IMR-90 (cell line): ENCODE results near the gene APLN. TPM values are rescaled to one million over a fixed set of nuclear protein-coding genes. Genes with fewer than 3 reads are reported as not detected.

Experiments
- ATAC-seq: fragments of 200-7000 bp; cut with Tn5 transposase; 2 replicates; pipeline ENCODE4 v1.9.1; 2020; ENCODE audit warnings: low read depth, mild to moderate bottlenecking, moderate library complexity
- BruUV-seq: library from RNA; stranded (reverse); fragments of 400-500 nt; replicated peaks from 2 replicates; lab custom pipeline; 2021; lab: Mats Ljungman, UMichigan
- CTCF ChIA-PET: fragments of 300-600 bp; formaldehyde crosslinking; extraction: SDS; loops from one replicate; lab custom pipeline; 2021; ENCODE audit warnings: antibody characterized with exemption; lab: Yijun Ruan, JAX
- POLR2A ChIA-PET: fragments of 300-600 bp; sonication (Branson Sonifier 250); formaldehyde crosslinking; loops from one replicate; lab custom pipeline; 2022; ENCODE audit warnings: antibody characterized with exemption; ENCODE audit not compliant: unreplicated experiment; lab: Charles Lee
- DNase-seq: peaks from one replicate; pipeline ENCODE4 v3.0.0; 2013
- H2AFZ ChIP-seq: replicated peaks from 2 replicates; pipeline ENCODE3; 2013; ENCODE audit warnings: low read length, mild to moderate bottlenecking; ENCODE audit not compliant: poor library complexity
- H2AK5ac ChIP-seq: 2 replicates; pipeline ENCODE4 v1.6.1; 2013; ENCODE audit warnings: low read depth, low read length, inconsistent platforms
- H2AK9ac ChIP-seq: replicated peaks from 2 replicates; pipeline ENCODE3; 2013; ENCODE audit warnings: mild to moderate bottlenecking, low read depth, low read length, moderate library complexity; ENCODE audit not compliant: poor library complexity
- H2BK120ac ChIP-seq: 2 replicates; pipeline ENCODE4 v1.6.1; 2013; ENCODE audit warnings: low read depth, low read length, inconsistent platforms
- H2BK15ac ChIP-seq: 3 replicates; pipeline ENCODE4 v1.6.1; 2013; ENCODE audit warnings: low read depth, low read length, inconsistent platforms
- H2BK20ac ChIP-seq: 2 replicates; pipeline ENCODE4 v1.6.1; 2013; ENCODE audit warnings: low read depth, mild to moderate bottlenecking, inconsistent platforms, low read length, moderate library complexity
- H2BK5ac ChIP-seq: 2 replicates; pipeline ENCODE4 v1.6.1; 2013; ENCODE audit warnings: mild to moderate bottlenecking, low read depth, low read length, inconsistent platforms; ENCODE audit not compliant: poor library complexity, severe bottlenecking
- H3K14ac ChIP-seq: replicated peaks from 2 replicates; pipeline ENCODE4 v1.6.1; 2013; ENCODE audit warnings: low read depth, low read length, inconsistent platforms
- H3K18ac ChIP-seq: 2 replicates; pipeline ENCODE4 v1.6.1; 2013; ENCODE audit warnings: low read depth, low read length, control low read depth
- H3K23ac ChIP-seq: 2 replicates; pipeline ENCODE4 v1.6.1; 2013; ENCODE audit warnings: low read depth, low read length, inconsistent platforms
- H3K27ac ChIP-seq: 2 replicates; pipeline ENCODE4 v1.5.1; 2013; ENCODE audit warnings: mild to moderate bottlenecking, control low read depth, low read length; ENCODE audit not compliant: insufficient read depth
- H3K27me3 ChIP-seq: 2 replicates; pipeline ENCODE4 v1.6.1; 2013; ENCODE audit warnings: low read length; ENCODE audit not compliant: control insufficient read depth, insufficient read depth
- H3K36me3 ChIP-seq: 2 replicates; pipeline ENCODE4 v1.6.1; 2013; ENCODE audit warnings: low read length, mixed read lengths; ENCODE audit not compliant: control insufficient read depth, insufficient read depth
- H3K4ac ChIP-seq: 2 replicates; pipeline ENCODE4 v1.6.1; 2013; ENCODE audit warnings: low read depth, low read length, inconsistent platforms
- H3K4me1 ChIP-seq: 2 replicates; pipeline ENCODE4 v1.6.1; 2013; ENCODE audit warnings: low read length, mixed read lengths; ENCODE audit not compliant: control insufficient read depth, insufficient read depth
- H3K4me2 ChIP-seq: 2 replicates; pipeline ENCODE4 v1.6.1; 2013; ENCODE audit warnings: low read depth, mild to moderate bottlenecking, control low read depth, low read length, moderate library complexity
- H3K4me3 ChIP-seq: 2 replicates; pipeline ENCODE4 v1.5.1; 2013; ENCODE audit warnings: low read depth, mild to moderate bottlenecking, control low read depth, low read length, moderate library complexity; ENCODE audit not compliant: insufficient read depth
- H3K56ac ChIP-seq: 2 replicates; pipeline ENCODE4 v1.6.1; 2013; ENCODE audit warnings: low read length, inconsistent platforms; ENCODE audit not compliant: insufficient read depth; ENCODE audit errors: extremely low read depth
- H3K79me1 ChIP-seq, 2 experiments: 2 replicates each; pipeline ENCODE4 v1.6.1; 2013; ENCODE audit warnings: low read length in 2 of 2, inconsistent platforms in 1 of 2, low read depth in 1 of 2
- H3K9ac ChIP-seq: 2 replicates; pipeline ENCODE4 v1.6.1; 2013; ENCODE audit warnings: low read depth, low read length, control low read depth
- H3K9me1 ChIP-seq: 2 replicates; pipeline ENCODE4 v1.6.1; 2013; ENCODE audit warnings: low read length, inconsistent platforms; ENCODE audit not compliant: insufficient read depth
- H3K9me3 ChIP-seq: 2 replicates; pipeline ENCODE4 v1.6.1; 2013; ENCODE audit warnings: low read length; ENCODE audit not compliant: control insufficient read depth, insufficient read depth
- H4K20me1 ChIP-seq: 2 replicates; pipeline ENCODE4 v1.6.1; 2013; ENCODE audit warnings: low read length, inconsistent platforms; ENCODE audit not compliant: insufficient read depth
- H4K5ac ChIP-seq: 2 replicates; pipeline ENCODE4 v1.6.1; 2013; ENCODE audit warnings: mild to moderate bottlenecking, low read depth, low read length, control low read depth
- H4K8ac ChIP-seq, 2 experiments: 2 replicates each; pipeline ENCODE4 v1.6.1; 2013; ENCODE audit warnings: low read depth in 2 of 2, low read length in 2 of 2, control low read depth in 1 of 2, inconsistent platforms in 1 of 2
- H4K91ac ChIP-seq: 2 replicates; pipeline ENCODE4 v1.6.1; 2013; ENCODE audit warnings: low read depth, low read length, inconsistent platforms; ENCODE audit not compliant: insufficient read depth
- BHLHE40 ChIP-seq: fragments of 150-350 bp; IDR thresholded peaks from 2 replicates; pipeline ENCODE4 v1.6.1; 2016; ENCODE audit warnings: mild to moderate bottlenecking, low read depth, low read length
- CEBPB ChIP-seq: IDR thresholded peaks from 2 replicates; pipeline ENCODE4 v1.6.1; 2012; ENCODE audit warnings: low read depth, low read length, improper control_type of control experiment
- CHD1 ChIP-seq: IDR thresholded peaks from 2 replicates; pipeline ENCODE4 v1.6.1; 2012; ENCODE audit warnings: low read depth, low read length, improper control_type of control experiment
- FOS ChIP-seq: fragments of 150-350 bp; IDR thresholded peaks from 2 replicates; pipeline ENCODE4 v1.6.1; 2016; ENCODE audit warnings: low read depth, low read length
- MAZ ChIP-seq: IDR thresholded peaks from 2 replicates; pipeline ENCODE4 v1.6.1; 2012; ENCODE audit warnings: low read depth, mild to moderate bottlenecking, low read length, improper control_type of control experiment, moderate library complexity, borderline replicate concordance
- MXI1 ChIP-seq: IDR thresholded peaks from 2 replicates; pipeline ENCODE4 v1.6.1; 2012; ENCODE audit warnings: low read depth, mild to moderate bottlenecking, low read length, moderate library complexity, borderline replicate concordance
- RAD21 ChIP-seq: IDR thresholded peaks from 2 replicates; pipeline ENCODE4 v1.6.1; 2012; ENCODE audit warnings: low read length, improper control_type of control experiment
- RCOR1 ChIP-seq: IDR thresholded peaks from 2 replicates; pipeline ENCODE4 v1.6.1; 2012; ENCODE audit warnings: mild to moderate bottlenecking, low read length, improper control_type of control experiment; ENCODE audit not compliant: insufficient replicate concordance
- RFX5 ChIP-seq: IDR thresholded peaks from 2 replicates; pipeline ENCODE4 v1.8.0; 2012; ENCODE audit warnings: low read depth, mild to moderate bottlenecking, low read length, moderate library complexity
- SMC3 ChIP-seq: fragments of 150-350 bp; IDR thresholded peaks from 2 replicates; pipeline ENCODE4 v1.6.1; 2016; ENCODE audit warnings: low read depth, mild to moderate bottlenecking, antibody characterized with exemption, low read length, moderate library complexity
- WGBS, 2 experiments: methylation state at CpG; one replicate each; pipeline versions ENCODE4 v1.1.5 to v1.1.7; 2013; ENCODE audit warnings: missing lambda C conversion rate in 2 of 2; ENCODE audit not compliant: insufficient read length in 1 of 2; ENCODE audit errors: extremely low coverage in 2 of 2; 5-methylcytosine and 5-hydroxymethylcytosine counted together
- dilution Hi-C: fragments of 300-500 bp; cut with HindIII; formaldehyde crosslinking; loops from one replicate; pipeline ENCODE4 v1.14.3; 2018; ENCODE audit warnings: low sequenced_read_pairs; ENCODE audit not compliant: unreplicated experiment
- in situ Hi-C: fragments of 300-500 bp; cut with MboI; formaldehyde crosslinking; loops from 3 replicates; pipeline ENCODE4 v1.14.3; 2019; ENCODE audit warnings: low sequenced_read_pairs, inconsistent platforms, mixed read lengths
- intact Hi-C: fragments of 100-400 bp; cut with micrococcal nuclease; formaldehyde crosslinking; loops from 2 replicates; pipeline ENCODE4 v1.10.0; 2022
- polyA plus RNA-seq, 3 experiments: library from polyadenylated mRNA; depleted of rRNA; stranded (reverse); fragments of >200 nt; gene quantifications; 2 replicates each; pipeline ENCODE4 v1.2.3, GENCODE V29; 2012; ENCODE audit warnings: low replicate concordance in 1 of 3
- total RNA-seq: library from RNA; depleted of rRNA; stranded (reverse); fragments of >200 nt; gene quantifications from 2 replicates; pipeline ENCODE4 v1.2.3, GENCODE V29; 2012

The APLN gene
- total and polyA plus RNA-seq, 2 of the 4 experiments (the other 2 are of a cell fraction) = 0.18 to 0.72 TPM

GRCh38 chrX:129696463-129697155 is 41.9 kb upstream of the APLN start:
- dilution Hi-C loops = no loop called here
- Histone ChIP-seq H2BK120ac (no peak overlapping the region), H4K8ac (no peak overlapping the region), H2AK5ac (no peak overlapping the region), H3K23ac (no peak overlapping the region), H4K20me1 (no peaks in the 10 kb centered on the region), H3K9me3 (no peaks in the 10 kb centered on the region), H3K27ac (no peak overlapping the region), H4K5ac (no peak overlapping the region), H3K9ac (no peak overlapping the region), H3K79me1 (no peaks in the 10 kb centered on the region), H2BK15ac (no peak overlapping the region), H3K56ac (no peak overlapping the region), H2AFZ (no peak overlapping the region), H3K4me1 (no peaks in the 10 kb centered on the region), H3K36me3 (no peaks in the 10 kb centered on the region), H4K91ac (no peak overlapping the region), H3K9me1 (peaks cover 4% of the 10 kb centered on the region; the same call in 1 of the 2 replicates), H3K4me2 (no peak overlapping the region), H2AK9ac (no peak overlapping the region), H3K27me3 (peaks cover 23% of the 10 kb centered on the region), H2BK20ac (no peak overlapping the region), H3K4me3 (no peak overlapping the region), H3K14ac (no peak overlapping the region), H2BK5ac (no peak overlapping the region), H3K4ac (no peak overlapping the region), H3K18ac (no peak overlapping the region)
- TF ChIP-seq CEBPB = no peak
- TF ChIP-seq RCOR1 = no peak
- no peak for TF ChIP-seq MXI1
- no peak for TF ChIP-seq MAZ
- no peak for TF ChIP-seq SMC3
- no peak for TF ChIP-seq BHLHE40
- TF ChIP-seq FOS = no peak
- no peak for TF ChIP-seq CHD1
- no peak for TF ChIP-seq RAD21
- TF ChIP-seq RFX5 = no peak
- 29% methylated on average over 2 of the region's 8 CpGs; no CpG with 5 or more reads in 1 of the 2 experiments for whole genome bisulfite sequencing, 2 experiments
- ChIA-PET CTCF (no interaction called here), POLR2A (no interaction called here)
- ATAC-seq = no peak
- in situ Hi-C loops = no loop called here
- BruUV-seq = no TSS peak
- intact Hi-C loops = no loop called here
- DNase-seq = no peak
